ENCODE results near the gene DSG4. TPM values are rescaled to one million over a fixed set of nuclear protein-coding genes. Genes with fewer than 3 reads are reported as not detected.

DSG4 gene
- total and polyA plus RNA-seq, 2 donors (not counting 1 experiment from before 2014, with no cell fraction given): not detected

DNA sequence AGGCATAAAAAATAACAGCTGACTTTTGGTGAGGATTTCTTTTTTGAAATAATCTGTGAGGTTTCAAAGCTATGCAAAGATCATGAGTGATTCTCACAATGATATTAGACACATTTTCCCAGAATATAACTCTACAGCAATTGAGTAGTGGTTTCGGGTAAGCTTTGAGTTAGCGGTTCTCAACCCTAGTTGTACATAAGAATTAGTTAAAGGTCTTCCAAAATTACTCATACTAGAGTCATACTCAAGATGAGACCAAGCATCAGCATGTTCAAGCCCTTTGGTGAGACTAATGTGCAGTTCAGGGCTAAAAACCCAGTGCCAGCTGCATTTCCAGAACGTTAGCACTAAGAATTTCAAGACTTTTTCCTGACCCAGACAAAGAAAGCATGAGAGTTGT is 31.1 kb downstream of the DSG4 start:
- H2AFZ ChIP-seq (ENCODE audit: low read length): no peak overlapping the region
- H3K27ac ChIP-seq (ENCODE audit: insufficient read depth, low read length): no peak overlapping the region
- no peak overlapping the region for H3K4me2 ChIP-seq (ENCODE audit: extremely low read depth, insufficient read depth, low read length)
- H3K27me3 ChIP-seq (ENCODE audit: control insufficient read depth, insufficient read depth, low read length): no peaks in the 10 kb centered on the region
- H3K4me3 ChIP-seq (replicated peaks in 1 of 4; ENCODE audit: control extremely low read depth in 1 of 4, insufficient read depth in 1 of 4, low read depth in 3 of 4, low read length in 4 of 4): no peak overlapping the region
- H3K4me1 ChIP-seq (ENCODE audit: control insufficient read depth, extremely low read depth, insufficient read depth, low read length): no peaks in the 10 kb centered on the region
- no peaks in the 10 kb centered on the region for H3K79me2 ChIP-seq (ENCODE audit: control insufficient read depth, insufficient read depth, low read length)
- no peak overlapping the region for H3K9ac ChIP-seq (ENCODE audit: insufficient read depth, low read length)
- no peaks in the 10 kb centered on the region for H3K9me3 ChIP-seq (ENCODE audit: control insufficient read depth, insufficient read depth, low read depth, low read length)
- no peak for TF ChIP-seq EZH2 (IDR thresholded peaks at IDR 0.05; ENCODE audit: low read length, missing control alignments)
- TF ChIP-seq, protein P1, sequence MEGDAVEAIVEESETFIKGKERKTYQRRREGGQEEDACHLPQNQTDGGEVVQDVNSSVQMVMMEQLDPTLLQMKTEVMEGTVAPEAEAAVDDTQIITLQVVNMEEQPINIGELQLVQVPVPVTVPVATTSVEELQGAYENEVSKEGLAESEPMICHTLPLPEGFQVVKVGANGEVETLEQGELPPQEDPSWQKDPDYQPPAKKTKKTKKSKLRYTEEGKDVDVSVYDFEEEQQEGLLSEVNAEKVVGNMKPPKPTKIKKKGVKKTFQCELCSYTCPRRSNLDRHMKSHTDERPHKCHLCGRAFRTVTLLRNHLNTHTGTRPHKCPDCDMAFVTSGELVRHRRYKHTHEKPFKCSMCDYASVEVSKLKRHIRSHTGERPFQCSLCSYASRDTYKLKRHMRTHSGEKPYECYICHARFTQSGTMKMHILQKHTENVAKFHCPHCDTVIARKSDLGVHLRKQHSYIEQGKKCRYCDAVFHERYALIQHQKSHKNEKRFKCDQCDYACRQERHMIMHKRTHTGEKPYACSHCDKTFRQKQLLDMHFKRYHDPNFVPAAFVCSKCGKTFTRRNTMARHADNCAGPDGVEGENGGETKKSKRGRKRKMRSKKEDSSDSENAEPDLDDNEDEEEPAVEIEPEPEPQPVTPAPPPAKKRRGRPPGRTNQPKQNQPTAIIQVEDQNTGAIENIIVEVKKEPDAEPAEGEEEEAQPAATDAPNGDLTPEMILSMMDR (conservative IDR thresholded peaks at IDR 0.05 in 1 of 2, IDR thresholded peaks at IDR 0.05 in 1 of 2; ENCODE audit: low read depth in 1 of 2, low read length in 2 of 2): no peak
- no peaks in the 10 kb centered on the region for H3K36me3 ChIP-seq (ENCODE audit: control insufficient read depth, insufficient read depth, low read length)
- no peak for DNase-seq (ENCODE audit: low read depth in 2 of 2)
- no peaks in the 10 kb centered on the region for H4K20me1 ChIP-seq (ENCODE audit: control insufficient read depth, extremely low read depth, insufficient read depth, low read length)

DNA sequence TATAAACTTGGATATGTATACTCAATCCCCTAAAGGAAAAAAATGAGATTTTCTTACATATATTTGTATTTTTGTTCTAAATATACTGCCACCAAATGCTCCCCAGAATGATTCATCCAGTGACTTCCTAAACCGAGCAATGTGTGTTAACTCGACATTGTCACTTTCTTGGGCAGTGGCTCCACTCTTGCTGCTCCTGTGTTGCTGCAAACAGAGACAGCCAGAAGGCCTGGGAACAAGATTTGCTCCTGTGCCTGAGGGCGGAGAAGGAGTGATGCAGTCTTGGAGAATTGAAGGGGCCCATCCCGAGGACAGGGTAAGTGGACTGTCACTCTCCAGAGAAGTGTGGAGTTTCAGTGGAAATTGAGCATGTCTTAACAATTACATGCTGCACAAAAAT is 32.7 kb downstream of the DSG4 start:
- TF ChIP-seq, protein P1 (conservative IDR thresholded peaks at IDR 0.05 in 1 of 2, IDR thresholded peaks at IDR 0.05 in 1 of 2; ENCODE audit: low read depth in 1 of 2, low read length in 2 of 2): no peak
- TF ChIP-seq EZH2 (IDR thresholded peaks at IDR 0.05; ENCODE audit: low read length, missing control alignments): no peak
- no peak overlapping the region for H3K4me3 ChIP-seq (replicated peaks in 1 of 4; ENCODE audit: control extremely low read depth in 1 of 4, insufficient read depth in 1 of 4, low read depth in 3 of 4, low read length in 4 of 4)
- no peak overlapping the region for H3K4me2 ChIP-seq (ENCODE audit: extremely low read depth, insufficient read depth, low read length)
- no peak overlapping the region for H3K9ac ChIP-seq (ENCODE audit: insufficient read depth, low read length)
- no peak overlapping the region for H2AFZ ChIP-seq (ENCODE audit: low read length)
- no peak overlapping the region for H3K27ac ChIP-seq (ENCODE audit: insufficient read depth, low read length)
- DNase-seq (ENCODE audit: low read depth in 2 of 2): no peak
- no peaks in the 10 kb centered on the region for H3K79me2 ChIP-seq (ENCODE audit: control insufficient read depth, insufficient read depth, low read length)
- H4K20me1 ChIP-seq (ENCODE audit: control insufficient read depth, extremely low read depth, insufficient read depth, low read length): no peaks in the 10 kb centered on the region
- no peaks in the 10 kb centered on the region for H3K27me3 ChIP-seq (ENCODE audit: control insufficient read depth, insufficient read depth, low read length)
- no peaks in the 10 kb centered on the region for H3K4me1 ChIP-seq (ENCODE audit: control insufficient read depth, extremely low read depth, insufficient read depth, low read length)
- H3K36me3 ChIP-seq (ENCODE audit: control insufficient read depth, insufficient read depth, low read length): no peaks in the 10 kb centered on the region
- no peaks in the 10 kb centered on the region for H3K9me3 ChIP-seq (ENCODE audit: control insufficient read depth, insufficient read depth, low read depth, low read length)

DNA sequence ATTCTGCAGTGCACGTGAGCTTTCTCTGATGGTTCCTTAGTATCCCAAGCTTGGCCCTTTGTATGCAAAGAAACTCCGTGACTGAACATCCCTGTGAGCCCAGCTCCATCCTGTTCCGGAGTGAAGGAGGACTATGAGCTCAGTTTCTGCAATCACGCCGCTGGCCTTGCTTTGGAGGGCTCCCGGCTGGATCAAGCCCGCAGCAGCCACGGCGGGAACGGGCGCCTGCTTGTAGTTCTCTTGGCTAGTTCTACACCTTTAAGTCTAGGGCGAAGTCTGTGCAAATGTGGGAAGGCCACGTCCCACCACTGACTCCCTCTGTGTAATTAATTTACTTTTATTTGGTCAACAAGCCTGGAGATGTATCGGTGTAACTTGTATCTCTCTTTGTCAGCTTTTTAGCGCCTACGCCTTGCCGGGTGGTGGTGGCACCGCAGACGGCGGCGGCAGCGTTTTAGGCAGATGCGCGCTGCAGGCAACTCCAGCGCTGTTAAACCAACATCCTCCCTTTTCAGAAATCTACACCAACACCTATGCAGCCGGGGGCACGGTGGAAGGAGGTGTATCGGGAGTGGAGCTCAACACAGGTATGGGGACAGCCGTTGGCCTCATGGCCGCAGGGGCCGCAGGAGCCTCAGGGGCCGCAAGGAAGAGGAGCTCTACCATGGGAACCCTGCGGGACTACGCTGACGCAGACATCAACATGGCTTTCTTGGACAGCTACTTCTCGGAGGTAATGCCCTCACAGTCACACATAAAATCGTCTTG is 34.3 kb downstream of the DSG4 start:
- no peak overlapping the region for H3K4me2 ChIP-seq (ENCODE audit: extremely low read depth, insufficient read depth, low read length)
- H3K9ac ChIP-seq (ENCODE audit: insufficient read depth, low read length): no peak overlapping the region
- H3K79me2 ChIP-seq (ENCODE audit: control insufficient read depth, insufficient read depth, low read length): no peaks in the 10 kb centered on the region
- no peaks in the 10 kb centered on the region for H4K20me1 ChIP-seq (ENCODE audit: control insufficient read depth, extremely low read depth, insufficient read depth, low read length)
- H3K27ac ChIP-seq (ENCODE audit: insufficient read depth, low read length): no peak overlapping the region
- H3K4me3 ChIP-seq (replicated peaks in 1 of 4; ENCODE audit: control extremely low read depth in 1 of 4, insufficient read depth in 1 of 4, low read depth in 3 of 4, low read length in 4 of 4): no peak overlapping the region
- no peaks in the 10 kb centered on the region for H3K27me3 ChIP-seq (ENCODE audit: control insufficient read depth, insufficient read depth, low read length)
- no peaks in the 10 kb centered on the region for H3K36me3 ChIP-seq (ENCODE audit: control insufficient read depth, insufficient read depth, low read length)
- H3K4me1 ChIP-seq (ENCODE audit: control insufficient read depth, extremely low read depth, insufficient read depth, low read length): no peaks in the 10 kb centered on the region
- H2AFZ ChIP-seq (ENCODE audit: low read length): no peak overlapping the region
- TF ChIP-seq, protein P1 (conservative IDR thresholded peaks at IDR 0.05 in 1 of 2, IDR thresholded peaks at IDR 0.05 in 1 of 2; ENCODE audit: low read depth in 1 of 2, low read length in 2 of 2): no peak
- no peak for TF ChIP-seq EZH2 (IDR thresholded peaks at IDR 0.05; ENCODE audit: low read length, missing control alignments)
- H3K9me3 ChIP-seq (ENCODE audit: control insufficient read depth, insufficient read depth, low read depth, low read length): no peaks in the 10 kb centered on the region
- DNase-seq (ENCODE audit: low read depth in 2 of 2): no peak

Measured in fibroblast of lung (primary cell).